HUDEP-2 (cell line): Measurements from ENCODE around the gene GDF15.

Experiments used
- DNase-seq, 76 experiments: peaks; one replicate each; lab custom pipeline; 2025; ENCODE audit not compliant: unreplicated experiment in 76 of 76; lab: John Stamatoyannopoulos, UW

GDF15 gene

GRCh38 chr19:18416778-18417249, 30.9 kb downstream of the GDF15 start:
- DNase-seq: peak in 74 of 76 experiments; percentile 71 to 98 (median 94)

GRCh38 chr19:18417250-18418028, 31.5 kb downstream of the GDF15 start:
- DNase-seq: peak in 71 of 76 experiments; percentile 50 to 98 (median 84)

- DNase-seq: peak in 25 of 76 experiments; percentile 30 to 73 (median 57)
Observed at GRCh38 chr19:18418029-18418482, 32.1 kb downstream of the GDF15 start.

GRCh38 chr19:18418483-18419194, 32.7 kb downstream of the GDF15 start:
- peak in 58 of 76 experiments; percentile 39 to 98 (median 69) for DNase-seq

- DNase-seq: peak in 69 of 76 experiments; percentile 39 to 90 (median 78)
Observed at GRCh38 chr19:18419195-18419698, 33.3 kb downstream of the GDF15 start, which contains the start of gene SSBP4. Gene SSBP4 (plus strand): TSS chr19:18419398. CDS start chr19:18419649, 251 bp downstream.

GRCh38 chr19:18419699-18420460, 33.9 kb downstream of the GDF15 start:
- DNase-seq: peak in 54 of 76 experiments; percentile 22 to 73 (median 53)

- no peak for DNase-seq
Observed at GRCh38 chr19:18420930-18421329, 35.0 kb downstream of the GDF15 start.

GRCh38 chr19:18421371-18421959, 35.5 kb downstream of the GDF15 start:
- no peak for DNase-seq

- DNase-seq: no peak
Observed at GRCh38 chr19:18422530-18423191, 36.7 kb downstream of the GDF15 start.

GRCh38 chr19:18423258-18424020, 37.5 kb downstream of the GDF15 start:
- no peak for DNase-seq

GRCh38 chr19:18424122-18424889, 38.3 kb downstream of the GDF15 start:
- DNase-seq: no peak

- DNase-seq: no peak
Observed at GRCh38 chr19:18424890-18425514, 39.0 kb downstream of the GDF15 start.

GRCh38 chr19:18425515-18426415, 39.8 kb downstream of the GDF15 start:
- no peak for DNase-seq

GRCh38 chr19:18426416-18426767, 40.4 kb downstream of the GDF15 start:
- DNase-seq: no peak

- no peak for DNase-seq
Observed at GRCh38 chr19:18427080-18427742, 41.3 kb downstream of the GDF15 start.

GRCh38 chr19:18427743-18428113, 41.8 kb downstream of the GDF15 start:
- no peak for DNase-seq
